Progenitor cell of endocrine pancreas (in vitro differentiated cells): ENCODE measurements around the gene PRIM2. TPM values are rescaled to one million over a fixed set of nuclear protein-coding genes. Genes with fewer than 3 reads are reported as not detected.
A peak's percentile ranks its signal among the peaks of the same experiment; 100 is the strongest.
"Not testable (repeated sequence)": the region's sequence is repeated elsewhere in the genome, so short reads cannot be mapped to it uniquely, and the experiment has no call there.

ENCODE experiments used
- DNase-seq: peaks from one replicate; pipeline ENCODE4 v3.0.0; 2021; ENCODE audit warnings: low spot score; ENCODE audit not compliant: unreplicated experiment
- H3K27ac Mint-ChIP-seq: 2 replicates; pipeline ENCODE4 v1.8.0; 2021; ENCODE audit warnings: mild to moderate bottlenecking, moderate library complexity, mixed read lengths
- H3K27me3 Mint-ChIP-seq: 2 replicates; pipeline ENCODE4 v1.8.0; 2021; ENCODE audit warnings: mixed read lengths
- H3K36me3 Mint-ChIP-seq: 2 replicates; pipeline ENCODE4 v1.8.0; 2022; ENCODE audit warnings: mixed read lengths; ENCODE audit not compliant: insufficient read depth
- H3K4me1 Mint-ChIP-seq: 2 replicates; pipeline ENCODE4 v1.8.0; 2021; ENCODE audit warnings: low read depth, mixed read lengths
- H3K4me3 Mint-ChIP-seq: 2 replicates; pipeline ENCODE4 v1.8.0; 2021; ENCODE audit warnings: low read depth, mild to moderate bottlenecking, moderate library complexity, mixed read lengths
- H3K9me3 Mint-ChIP-seq: 2 replicates; pipeline ENCODE4 v1.8.0; 2021; ENCODE audit warnings: low read depth, mixed read lengths
- long read RNA-seq: library from polyadenylated mRNA; unstranded; transcript quantifications from one replicate; pipeline ENCODE4 v2.0.0, GENCODE V29; 2020
- total RNA-seq: library from RNA; stranded (reverse); gene quantifications from 2 replicates; pipeline ENCODE4 v1.2.1, GENCODE V29; 2021
- TF ChIP-seq, protein P1 (sequence below): fragments of 200-600 bp; sonication (generic); IDR thresholded peaks from one replicate; pipeline ENCODE4 v1.5.0; 2021; ENCODE audit warnings: antibody characterized with exemption, mild to moderate bottlenecking; ENCODE audit not compliant: unreplicated experiment

The PRIM2 gene, protein sequence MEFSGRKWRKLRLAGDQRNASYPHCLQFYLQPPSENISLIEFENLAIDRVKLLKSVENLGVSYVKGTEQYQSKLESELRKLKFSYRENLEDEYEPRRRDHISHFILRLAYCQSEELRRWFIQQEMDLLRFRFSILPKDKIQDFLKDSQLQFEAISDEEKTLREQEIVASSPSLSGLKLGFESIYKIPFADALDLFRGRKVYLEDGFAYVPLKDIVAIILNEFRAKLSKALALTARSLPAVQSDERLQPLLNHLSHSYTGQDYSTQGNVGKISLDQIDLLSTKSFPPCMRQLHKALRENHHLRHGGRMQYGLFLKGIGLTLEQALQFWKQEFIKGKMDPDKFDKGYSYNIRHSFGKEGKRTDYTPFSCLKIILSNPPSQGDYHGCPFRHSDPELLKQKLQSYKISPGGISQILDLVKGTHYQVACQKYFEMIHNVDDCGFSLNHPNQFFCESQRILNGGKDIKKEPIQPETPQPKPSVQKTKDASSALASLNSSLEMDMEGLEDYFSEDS
- 26.2 and 27.7 TPM in 2 replicates for total RNA-seq
- long read RNA-seq, transcript PRIM2-203 (7 exons, 2,197 nt): minor isoform, 10 of 208 reads
- long read RNA-seq, transcript PRIM2-207 (14 exons, 2,308 nt): major isoform, 169 of 208 reads
- long read RNA-seq, partial matches to known transcripts: 5 of 208 reads
- long read RNA-seq, other reads (novel, unspliced or antisense): 24 of 208 reads

GRCh38 chr6:57317060-57317943 is at the start of gene PRIM2:
PRIM2 (plus strand) TSS chr6:57317630; CDS start chr6:57318446, 816 bp downstream.
- TF ChIP-seq, protein P1, sequence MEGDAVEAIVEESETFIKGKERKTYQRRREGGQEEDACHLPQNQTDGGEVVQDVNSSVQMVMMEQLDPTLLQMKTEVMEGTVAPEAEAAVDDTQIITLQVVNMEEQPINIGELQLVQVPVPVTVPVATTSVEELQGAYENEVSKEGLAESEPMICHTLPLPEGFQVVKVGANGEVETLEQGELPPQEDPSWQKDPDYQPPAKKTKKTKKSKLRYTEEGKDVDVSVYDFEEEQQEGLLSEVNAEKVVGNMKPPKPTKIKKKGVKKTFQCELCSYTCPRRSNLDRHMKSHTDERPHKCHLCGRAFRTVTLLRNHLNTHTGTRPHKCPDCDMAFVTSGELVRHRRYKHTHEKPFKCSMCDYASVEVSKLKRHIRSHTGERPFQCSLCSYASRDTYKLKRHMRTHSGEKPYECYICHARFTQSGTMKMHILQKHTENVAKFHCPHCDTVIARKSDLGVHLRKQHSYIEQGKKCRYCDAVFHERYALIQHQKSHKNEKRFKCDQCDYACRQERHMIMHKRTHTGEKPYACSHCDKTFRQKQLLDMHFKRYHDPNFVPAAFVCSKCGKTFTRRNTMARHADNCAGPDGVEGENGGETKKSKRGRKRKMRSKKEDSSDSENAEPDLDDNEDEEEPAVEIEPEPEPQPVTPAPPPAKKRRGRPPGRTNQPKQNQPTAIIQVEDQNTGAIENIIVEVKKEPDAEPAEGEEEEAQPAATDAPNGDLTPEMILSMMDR: no peak

GRCh38 chr6:57268294-57268640 is 49.2 kb upstream of the PRIM2 start:
- H3K4me1 Mint-ChIP-seq: no peaks in the 10 kb centered on the region
- no peak for DNase-seq
- no peak overlapping the region for H3K27ac Mint-ChIP-seq
- H3K27me3 Mint-ChIP-seq: no peaks in the 10 kb centered on the region
- H3K36me3 Mint-ChIP-seq: no peaks in the 10 kb centered on the region
- TF ChIP-seq, protein P1: no peak
- H3K4me3 Mint-ChIP-seq: no peak overlapping the region
- peaks cover 9% of the 10 kb centered on the region for H3K9me3 Mint-ChIP-seq

More at GRCh38 chr6:57317060-57317943, at the start of gene PRIM2:
- peak within 1 kb of the TSS; percentile 96 for H3K27ac Mint-ChIP-seq
- H3K4me1 Mint-ChIP-seq: peaks cover 12% of the 10 kb centered on the region
- no peaks in the 10 kb centered on the region for H3K27me3 Mint-ChIP-seq
- peak within 1 kb of the TSS; percentile 92 for H3K4me3 Mint-ChIP-seq
- no peaks in the 10 kb centered on the region for H3K9me3 Mint-ChIP-seq
- peaks cover 9% of the 10 kb centered on the region for H3K36me3 Mint-ChIP-seq
- peak; percentile 69 for DNase-seq

DNA sequence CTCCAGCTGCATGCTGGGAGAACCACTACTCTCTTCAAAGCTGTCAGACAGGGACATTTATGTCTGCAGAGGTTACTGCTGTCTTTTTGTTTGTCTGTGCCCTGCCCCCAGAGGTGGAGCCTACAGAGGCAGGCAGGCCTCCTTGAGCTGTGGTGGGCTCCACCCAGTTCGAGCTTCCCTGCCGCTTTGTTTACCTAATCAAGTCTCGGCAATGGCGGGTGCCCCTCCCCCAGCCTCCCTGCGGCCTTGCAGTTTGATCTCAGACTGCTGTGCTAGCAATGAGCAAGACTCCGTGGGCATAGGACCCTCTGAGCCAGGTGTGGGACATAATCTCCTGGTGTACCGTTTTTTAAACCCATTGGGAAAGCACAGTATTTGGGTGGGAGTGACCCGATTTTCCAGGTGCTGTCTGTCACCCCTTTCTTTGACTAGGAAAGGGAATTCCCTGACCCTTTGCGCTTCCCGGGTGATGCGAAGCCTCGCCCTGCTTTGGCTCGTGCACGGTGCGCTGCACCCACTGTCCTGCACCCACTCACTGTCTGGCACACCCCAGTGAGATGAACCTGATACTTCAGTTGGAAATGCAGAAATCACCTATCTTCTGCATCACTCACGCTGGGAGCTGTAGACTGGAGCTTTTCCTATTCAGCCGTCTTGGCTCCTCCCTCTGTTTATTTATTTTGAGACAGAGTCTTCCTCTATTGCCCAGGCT is 43.2 kb upstream of the PRIM2 start:
- H3K36me3 Mint-ChIP-seq, H3K27ac Mint-ChIP-seq, H3K4me1 Mint-ChIP-seq, H3K27me3 Mint-ChIP-seq, H3K4me3 Mint-ChIP-seq, DNase-seq: not testable (repeated sequence)
- peaks cover 12% of the 10 kb centered on the region for H3K9me3 Mint-ChIP-seq

DNA sequence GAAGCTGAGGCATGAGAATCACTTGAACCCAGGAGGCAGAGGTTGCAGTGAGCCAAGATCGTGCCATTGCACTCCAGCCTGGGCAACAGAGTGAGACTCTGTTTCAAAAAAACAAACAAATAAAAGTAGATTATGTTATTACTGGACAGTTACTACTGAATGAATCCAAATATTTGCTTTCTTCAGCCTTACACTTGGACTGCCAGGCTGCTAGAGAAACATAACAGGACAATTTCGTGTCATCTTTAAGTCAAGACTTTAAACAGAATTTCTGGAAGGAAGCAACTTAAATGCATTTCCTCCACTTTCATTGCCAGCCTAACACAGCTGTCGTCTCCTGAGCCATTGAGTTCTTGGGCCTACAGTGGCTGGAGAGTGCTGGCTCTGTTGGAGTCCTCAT is 42.0 kb upstream of the PRIM2 start:
- no peak for DNase-seq
- TF ChIP-seq, protein P1: no peak
- Mint-ChIP-seq H3K27ac (no peak overlapping the region), H3K36me3 (no peaks in the 10 kb centered on the region), H3K4me3 (no peak overlapping the region), H3K9me3 (peaks cover 12% of the 10 kb centered on the region), H3K27me3 (no peaks in the 10 kb centered on the region), H3K4me1 (no peaks in the 10 kb centered on the region)

DNA sequence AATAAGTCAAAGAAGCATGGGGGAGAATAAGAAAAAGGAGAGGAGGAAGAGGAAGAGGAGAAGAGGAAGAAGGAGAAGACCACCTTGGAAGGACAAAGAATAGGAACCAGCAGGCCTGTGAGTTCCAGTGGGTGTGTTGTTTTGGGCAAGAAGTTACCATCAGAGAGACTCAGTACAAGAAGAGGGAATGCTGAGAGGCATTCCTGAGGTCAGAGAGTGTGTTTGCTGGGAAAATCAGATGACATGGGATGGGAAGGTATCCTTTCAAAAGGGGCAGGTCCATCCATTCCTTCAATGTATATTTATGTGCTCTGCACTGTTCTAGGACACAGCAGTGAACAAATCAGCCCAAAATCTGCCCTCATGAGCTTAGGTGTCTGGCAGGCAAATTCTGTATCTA is 40.5 kb upstream of the PRIM2 start:
- no peak for DNase-seq
- no peaks in the 10 kb centered on the region for H3K36me3 Mint-ChIP-seq
- no peaks in the 10 kb centered on the region for H3K4me1 Mint-ChIP-seq
- no peak overlapping the region for H3K27ac Mint-ChIP-seq
- H3K9me3 Mint-ChIP-seq: peaks cover 8% of the 10 kb centered on the region
- TF ChIP-seq, protein P1: no peak
- H3K27me3 Mint-ChIP-seq: no peaks in the 10 kb centered on the region
- H3K4me3 Mint-ChIP-seq: no peak overlapping the region
